Esophagus (tissue), 2 donors: ENCODE data around the gene HAPLN2. TPM values are rescaled to one million over a fixed set of nuclear protein-coding genes. Genes with fewer than 3 reads are reported as not detected.
A peak's percentile ranks its signal among the peaks of the same experiment; 100 is the strongest.
"Not testable (repeated sequence)": the region's sequence is repeated elsewhere in the genome, so short reads cannot be mapped to it uniquely, and the experiment has no call there.

Experiments used
- H3K27ac ChIP-seq, 2 donors: one replicate each; pipeline ENCODE4 v1.5.1; 2013; ENCODE audit warnings: low read depth in 2 of 2, mild to moderate bottlenecking in 2 of 2, inconsistent platforms in 1 of 2, low read length in 1 of 2, moderate library complexity in 1 of 2
- H3K27me3 ChIP-seq, 2 donors: one replicate each; pipeline ENCODE4 v1.6.1; 2013; ENCODE audit warnings: low read length in 2 of 2, control low read depth in 1 of 2, mild to moderate bottlenecking in 1 of 2; ENCODE audit not compliant: insufficient read depth in 2 of 2, control insufficient read depth in 1 of 2
- H3K36me3 ChIP-seq, 2 donors: one replicate each; pipeline ENCODE4 v1.6.1; 2013; ENCODE audit warnings: low read length in 1 of 2; ENCODE audit not compliant: control insufficient read depth in 2 of 2, insufficient read depth in 2 of 2
- H3K4me1 ChIP-seq, 2 donors: one replicate each; pipeline ENCODE4 v1.6.1; 2013; ENCODE audit warnings: low read length in 1 of 2; ENCODE audit not compliant: control insufficient read depth in 2 of 2, insufficient read depth in 2 of 2
- H3K4me3 ChIP-seq, 2 donors: one replicate each; pipeline ENCODE4 v1.5.1; 2013; ENCODE audit warnings: low read length in 2 of 2, mild to moderate bottlenecking in 2 of 2, low read depth in 1 of 2, moderate library complexity in 1 of 2
- H3K9me3 ChIP-seq, 2 donors: one replicate each; pipeline ENCODE4 v1.6.1; 2013; ENCODE audit warnings: mild to moderate bottlenecking in 2 of 2, low read depth in 1 of 2, low read length in 1 of 2, moderate library complexity in 1 of 2; ENCODE audit not compliant: control insufficient read depth in 2 of 2, insufficient read depth in 1 of 2
- WGBS, 2 donors: extraction: QIAGEN DNeasy Blood & Tissue Kit; methylation state at CpG; one replicate each; pipeline ENCODE4 v1.1.7; 2013; 5-methylcytosine and 5-hydroxymethylcytosine counted together
- polyA plus RNA-seq, 2 donors: library from polyadenylated mRNA; stranded (reverse); fragments of 200-250 nt; gene quantifications; one replicate each; pipeline ENCODE4 v1.2.3, GENCODE V29; 2013
- donor health status: healthy with polysubstance abuse.
- donor health status: Bipolar disorder and iron deficiency.

The HAPLN2 gene
- polyA plus RNA-seq, 2 donors, result 0.14 to 0.28 TPM

- Histone ChIP-seq H3K36me3 (no peaks in the 10 kb centered on the region), H3K27ac (no peak overlapping the region), H3K4me3 (no peak overlapping the region), H3K27me3 (no peaks in the 10 kb centered on the region), H3K9me3 (no peaks in the 10 kb centered on the region), H3K4me1 (no peaks in the 10 kb centered on the region)
- 77 to 79% methylated on average over 9 of the region's 9 CpGs for WGBS, 2 donors
These were observed 36.7 kb upstream of the HAPLN2 start for GRCh38 chr1:156582388-156583017.

- WGBS, 2 donors, result 54 to 55% methylated on average over 20 of the region's 20 CpGs
- Histone ChIP-seq H3K9me3 (no peaks in the 10 kb centered on the region), H3K27me3 (no peaks in the 10 kb centered on the region), H3K27ac (no peak overlapping the region), H3K36me3 (no peaks in the 10 kb centered on the region), H3K4me1 (no peaks in the 10 kb centered on the region), H3K4me3 (no peak overlapping the region)
These were observed 35.2 kb upstream of the HAPLN2 start for GRCh38 chr1:156583821-156584622.

- H3K27ac ChIP-seq, result no peak overlapping the region
- H3K4me1 ChIP-seq, result no peaks in the 10 kb centered on the region
- H3K4me3 ChIP-seq, result no peak overlapping the region
- H3K9me3 ChIP-seq, result no peaks in the 10 kb centered on the region
- WGBS, 2 donors, result 50 to 54% methylated on average over 11 of the region's 11 CpGs
- no peaks in the 10 kb centered on the region for H3K27me3 ChIP-seq
- no peaks in the 10 kb centered on the region for H3K36me3 ChIP-seq
These were observed 34.4 kb upstream of the HAPLN2 start for GRCh38 chr1:156584813-156585212.

DNA sequence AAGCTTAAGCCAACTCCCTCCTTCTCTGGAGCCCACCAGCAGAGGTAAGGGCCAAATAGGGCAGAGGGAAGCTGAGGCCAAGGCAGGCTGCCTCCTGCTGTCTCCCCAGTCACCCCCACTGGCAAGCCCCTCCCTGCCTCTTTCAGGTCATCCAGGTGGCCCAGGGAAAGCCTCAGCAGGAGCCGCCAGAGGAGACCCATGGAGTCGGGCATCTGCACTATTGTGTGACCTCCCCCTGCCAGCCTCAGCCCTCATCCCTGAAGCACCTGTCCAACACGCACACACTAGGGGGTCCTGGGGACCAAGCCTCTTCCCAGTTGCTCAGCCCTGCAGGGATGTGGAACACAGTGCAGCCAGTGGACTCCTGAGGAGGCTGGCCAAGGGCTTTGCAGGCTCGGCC, 32.9 kb upstream of the HAPLN2 start:
- H3K4me1 ChIP-seq, result no peaks in the 10 kb centered on the region
- H3K27me3 ChIP-seq, result no peaks in the 10 kb centered on the region
- no peaks in the 10 kb centered on the region for H3K36me3 ChIP-seq
- H3K4me3 ChIP-seq, result no peak overlapping the region
- 67 to 74% methylated on average over 4 of the region's 4 CpGs for WGBS, 2 donors
- no peak overlapping the region for H3K27ac ChIP-seq
- H3K9me3 ChIP-seq, result no peaks in the 10 kb centered on the region

DNA sequence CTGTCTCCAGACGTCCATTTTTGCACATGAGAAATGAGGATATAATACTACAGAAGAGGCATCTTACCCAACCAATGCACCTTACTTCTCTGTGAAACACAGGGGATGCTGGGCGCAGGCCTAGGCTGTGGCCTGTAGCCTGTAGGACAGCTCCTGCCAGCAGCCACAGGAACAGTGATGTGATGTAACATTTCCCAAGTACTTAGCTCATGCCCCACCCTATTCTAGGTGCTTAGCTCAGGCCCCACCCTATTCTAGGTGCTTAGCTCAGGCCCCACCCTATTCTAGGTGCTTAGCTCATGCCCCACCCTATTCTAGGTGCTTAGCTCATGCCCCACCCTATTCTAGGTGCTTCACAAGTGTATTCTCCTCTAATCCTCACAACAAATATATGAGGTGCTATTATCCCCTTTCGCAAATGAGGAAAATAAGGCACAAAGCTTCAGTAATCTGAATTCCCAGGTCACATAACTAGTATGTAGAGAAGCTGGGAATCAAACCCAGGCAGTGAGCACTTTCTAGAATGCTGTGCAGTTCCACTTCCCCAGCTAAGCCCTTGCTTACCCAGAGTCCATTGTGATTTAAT, 32.2 kb upstream of the HAPLN2 start:
- Histone ChIP-seq H3K36me3 (no peaks in the 10 kb centered on the region), H3K9me3 (no peaks in the 10 kb centered on the region), H3K4me1 (peaks cover 0 to under 1% of the 10 kb centered on the region in 2 donors), H3K27me3 (no peaks in the 10 kb centered on the region), H3K27ac (peak overlapping the region in 1 of 2 donors; percentile 35), H3K4me3 (no peak overlapping the region)
- 87 to 90% methylated on average over 3 of the region's 3 CpGs for WGBS, 2 donors

DNA sequence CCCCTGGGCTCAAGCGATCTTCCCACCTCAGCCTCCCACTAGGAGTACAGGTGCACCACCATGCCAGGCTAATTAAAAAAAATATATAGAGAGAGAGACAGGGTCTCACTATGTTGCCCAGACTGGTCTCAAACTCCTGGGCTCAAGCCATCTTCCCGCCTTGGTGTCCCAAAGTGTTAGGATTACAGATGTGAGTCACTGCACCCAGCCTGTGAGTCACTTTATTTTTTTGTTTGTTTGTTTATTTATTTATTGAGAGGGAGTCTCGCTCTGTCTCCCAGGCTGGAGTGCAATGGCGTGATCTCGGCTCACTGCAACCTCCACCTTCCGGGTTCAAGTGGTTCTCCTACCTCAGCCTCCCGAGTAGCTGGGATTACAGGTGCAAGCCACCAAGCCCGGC, 31.3 kb upstream of the HAPLN2 start:
- H3K27ac ChIP-seq, H3K4me3 ChIP-seq, H3K27me3 ChIP-seq, H3K4me1 ChIP-seq, H3K36me3 ChIP-seq, H3K9me3 ChIP-seq: not testable (repeated sequence)
- 84% methylated on average over 8 of the region's 8 CpGs for WGBS, 2 donors

- Histone ChIP-seq H3K27me3 (no peaks in the 10 kb centered on the region), H3K9me3 (no peaks in the 10 kb centered on the region), H3K27ac (no peak overlapping the region), H3K4me1 (peaks cover 0 to 6% of the 10 kb centered on the region in 2 donors), H3K36me3 (peaks cover 3 to 13% of the 10 kb centered on the region in 2 donors), H3K4me3 (no peak overlapping the region)
- 70 to 80% methylated on average over 5 of the region's 5 CpGs for WGBS, 2 donors
These were observed 29.7 kb upstream of the HAPLN2 start for GRCh38 chr1:156589546-156589945.

DNA sequence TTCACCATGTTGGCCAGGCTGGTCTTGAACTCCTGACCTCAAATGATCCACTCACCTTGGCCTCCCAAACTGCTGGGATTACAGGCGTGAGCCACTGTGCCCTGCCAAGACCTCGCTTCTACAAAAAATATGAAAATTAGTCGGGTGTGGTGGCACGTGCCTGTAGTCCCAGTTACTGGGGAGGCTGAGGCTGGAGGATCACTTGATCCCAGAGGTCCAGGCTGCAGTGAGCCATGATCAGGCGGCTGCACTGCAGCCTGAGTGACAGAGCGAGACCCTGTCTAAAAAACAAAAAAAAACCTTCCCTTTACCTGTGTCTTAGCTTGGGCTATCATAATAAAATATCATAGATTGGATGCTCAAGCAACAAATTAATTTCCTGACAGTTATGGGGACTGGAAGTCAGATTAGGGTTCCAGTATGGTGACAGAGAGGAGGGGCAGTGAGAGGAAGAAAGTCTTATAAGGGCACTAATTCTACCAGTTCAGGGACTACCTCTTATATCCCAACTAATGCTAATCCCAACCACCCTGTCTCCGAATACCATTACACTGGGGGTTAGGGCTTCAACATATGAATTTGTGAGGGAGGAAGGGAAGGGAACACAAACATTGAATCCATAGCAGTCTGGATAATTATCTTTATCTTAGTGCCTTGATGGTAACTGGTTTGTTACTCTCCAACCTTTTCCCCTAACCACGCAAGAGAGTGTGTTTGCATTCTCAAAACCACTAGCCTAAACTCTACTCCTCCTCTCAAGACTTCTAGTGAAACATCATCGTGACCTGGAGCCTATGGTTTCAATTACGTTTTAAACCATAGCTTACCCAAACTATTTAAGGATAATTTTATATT, 28.7 kb upstream of the HAPLN2 start:
- H3K36me3 ChIP-seq, result peaks cover 7 to 20% of the 10 kb centered on the region in 2 donors
- H3K27me3 ChIP-seq, result no peaks in the 10 kb centered on the region
- H3K27ac ChIP-seq, result peak overlapping the region in 1 of 2 donors; percentile 87
- peaks cover 0 to 6% of the 10 kb centered on the region in 2 donors for H3K4me1 ChIP-seq
- no peak overlapping the region for H3K4me3 ChIP-seq
- 82 to 86% methylated on average over 10 of the region's 10 CpGs for WGBS, 2 donors
- no peaks in the 10 kb centered on the region for H3K9me3 ChIP-seq

DNA sequence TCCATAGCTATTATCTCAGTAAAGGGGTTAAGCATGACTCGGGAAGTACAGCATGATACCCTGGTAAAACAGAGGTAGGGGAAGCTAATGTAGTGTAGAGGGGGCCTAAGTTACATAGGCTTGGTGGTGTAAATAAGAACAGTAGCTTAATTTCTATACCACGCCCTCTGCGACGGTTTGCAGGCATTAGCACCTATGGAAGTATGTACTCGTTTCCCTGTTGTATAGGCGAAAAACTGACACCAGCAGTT, 28.1 kb upstream of the HAPLN2 start:
- H3K36me3 ChIP-seq, result peaks cover 7 to 26% of the 10 kb centered on the region in 2 donors
- peaks cover 0 to 6% of the 10 kb centered on the region in 2 donors for H3K4me1 ChIP-seq
- no peaks in the 10 kb centered on the region for H3K27me3 ChIP-seq
- peak overlapping the region; percentile 62 to 78 for H3K4me3 ChIP-seq
- H3K27ac ChIP-seq, result peak overlapping the region; percentile 87 to 92
- 18 to 19% methylated on average over 6 of the region's 6 CpGs for WGBS, 2 donors
- no peaks in the 10 kb centered on the region for H3K9me3 ChIP-seq
